ENCODE measurements around the gene CHRM1. TPM values are rescaled to one million over a fixed set of nuclear protein-coding genes. Genes with fewer than 3 reads are reported as not detected.

CHRM1 gene
- total RNA-seq, 3 donors from 2014 or later (not counting 1 experiment from before 2014, with no cell fraction given) = not detected

DNA sequence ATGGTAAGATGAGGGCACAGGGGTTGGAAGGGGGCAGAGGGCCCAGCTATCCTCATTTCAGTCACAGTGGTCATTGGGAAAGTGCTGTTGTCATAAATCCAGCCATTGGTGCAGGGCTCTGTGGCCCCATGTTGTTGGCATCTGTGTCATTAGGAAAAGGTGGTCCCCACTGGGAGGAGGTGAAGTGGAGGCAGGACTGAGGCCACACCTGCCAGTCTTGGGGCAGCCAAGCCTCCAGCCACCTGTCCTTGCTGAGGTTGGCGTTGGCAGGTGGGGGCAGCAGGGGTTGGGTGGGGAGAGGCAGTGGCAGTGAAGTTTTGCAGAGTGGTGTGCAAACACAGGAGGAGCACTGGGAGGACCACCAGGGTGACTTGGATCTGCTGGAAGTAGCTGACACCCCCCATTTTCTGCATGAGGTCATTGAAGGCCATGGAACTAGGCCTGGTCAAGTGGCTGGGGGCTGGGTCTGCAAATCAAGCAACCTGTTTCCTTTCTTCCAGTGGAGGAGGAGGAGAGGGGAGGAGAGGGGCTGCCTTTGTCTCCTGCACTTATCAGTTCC lies 38.3 kb upstream of the CHRM1 start:
- TF ChIP-seq, protein P1, sequence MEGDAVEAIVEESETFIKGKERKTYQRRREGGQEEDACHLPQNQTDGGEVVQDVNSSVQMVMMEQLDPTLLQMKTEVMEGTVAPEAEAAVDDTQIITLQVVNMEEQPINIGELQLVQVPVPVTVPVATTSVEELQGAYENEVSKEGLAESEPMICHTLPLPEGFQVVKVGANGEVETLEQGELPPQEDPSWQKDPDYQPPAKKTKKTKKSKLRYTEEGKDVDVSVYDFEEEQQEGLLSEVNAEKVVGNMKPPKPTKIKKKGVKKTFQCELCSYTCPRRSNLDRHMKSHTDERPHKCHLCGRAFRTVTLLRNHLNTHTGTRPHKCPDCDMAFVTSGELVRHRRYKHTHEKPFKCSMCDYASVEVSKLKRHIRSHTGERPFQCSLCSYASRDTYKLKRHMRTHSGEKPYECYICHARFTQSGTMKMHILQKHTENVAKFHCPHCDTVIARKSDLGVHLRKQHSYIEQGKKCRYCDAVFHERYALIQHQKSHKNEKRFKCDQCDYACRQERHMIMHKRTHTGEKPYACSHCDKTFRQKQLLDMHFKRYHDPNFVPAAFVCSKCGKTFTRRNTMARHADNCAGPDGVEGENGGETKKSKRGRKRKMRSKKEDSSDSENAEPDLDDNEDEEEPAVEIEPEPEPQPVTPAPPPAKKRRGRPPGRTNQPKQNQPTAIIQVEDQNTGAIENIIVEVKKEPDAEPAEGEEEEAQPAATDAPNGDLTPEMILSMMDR (IDR thresholded peaks at IDR 0.05) = no peak
- no peaks in the 10 kb centered on the region for H3K9me3 Mint-ChIP-seq
- H3K27ac Mint-ChIP-seq = no peak overlapping the region
- H3K4me3 Mint-ChIP-seq = no peak overlapping the region
- DNase-seq = no peak
- Histone ChIP-seq H3K9me3 (ENCODE audit: control insufficient read depth, insufficient read depth, low read length) (no peaks in the 10 kb centered on the region), H3K36me3 (ENCODE audit: control insufficient read depth, insufficient read depth, low read length) (no peaks in the 10 kb centered on the region), H3K27me3 (ENCODE audit: control insufficient read depth, insufficient read depth, low read length) (no peaks in the 10 kb centered on the region), H3K27ac (ENCODE audit: low read length) (no peak overlapping the region), H3K4me1 (ENCODE audit: control insufficient read depth, insufficient read depth, low read length) (no peaks in the 10 kb centered on the region), H3K4me3 (ENCODE audit: low read length) (no peak overlapping the region)
- no peaks in the 10 kb centered on the region for H3K36me3 Mint-ChIP-seq
- peaks cover 3 to 12% of the 10 kb centered on the region in 2 donors for H3K27me3 Mint-ChIP-seq (ENCODE audit: low read depth in 2 of 2)
- ATAC-seq = no peak
- H3K4me1 Mint-ChIP-seq = no peaks in the 10 kb centered on the region
- 92% methylated on average over 1 of the region's 1 CpG for WGBS (ENCODE audit: insufficient coverage)
- intact Hi-C loops (cut with micrococcal nuclease) = no loop called here

DNA sequence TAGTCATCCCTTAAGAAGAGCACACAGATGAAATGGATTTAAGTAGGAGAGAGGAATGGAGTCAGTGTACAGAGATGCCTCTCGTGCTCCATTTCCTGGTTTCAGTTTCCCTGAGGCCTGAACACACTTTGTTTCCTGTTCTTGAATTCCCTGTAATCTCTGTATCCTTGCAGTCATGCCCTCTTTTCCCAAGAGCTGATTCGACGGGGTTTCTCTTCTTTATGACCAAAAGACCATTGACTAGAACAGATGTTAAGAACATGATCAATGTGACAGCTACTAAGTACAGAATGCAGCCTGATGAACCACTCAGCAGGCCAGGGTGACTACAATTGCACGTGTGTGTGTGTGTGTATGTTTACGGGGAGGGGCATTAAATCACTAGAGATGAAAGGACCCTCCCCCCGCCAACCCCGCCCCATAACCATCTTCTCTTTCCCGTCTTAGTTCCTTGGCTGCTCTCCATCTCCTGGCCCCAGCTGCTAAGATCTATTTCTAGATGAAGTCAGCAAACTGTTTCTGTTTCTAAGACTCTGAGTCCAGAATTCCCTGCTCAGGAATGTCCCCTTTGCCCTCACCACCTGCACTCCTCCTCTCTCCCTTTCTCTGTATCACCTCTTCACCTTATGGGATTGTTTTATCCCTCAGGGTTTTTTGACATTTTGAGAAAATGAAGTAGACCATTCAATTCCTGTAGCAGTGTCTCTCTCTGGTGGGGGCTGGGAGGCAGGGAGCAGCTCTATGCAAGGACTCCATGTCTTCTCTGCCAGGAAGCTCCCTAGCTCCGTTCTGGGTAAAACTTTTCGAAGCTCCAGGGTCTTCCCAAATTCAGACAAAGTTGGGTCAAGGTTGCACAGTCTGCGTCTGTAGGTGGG lies 37.6 kb upstream of the CHRM1 start:
- no peak overlapping the region for H3K4me3 ChIP-seq (ENCODE audit: low read length)
- no peaks in the 10 kb centered on the region for H3K27me3 ChIP-seq (ENCODE audit: control insufficient read depth, insufficient read depth, low read length)
- WGBS (ENCODE audit: insufficient coverage) = 61% methylated on average over 9 of the region's 11 CpGs
- TF ChIP-seq, protein P1 (IDR thresholded peaks at IDR 0.05) = no peak
- no peaks in the 10 kb centered on the region for H3K9me3 ChIP-seq (ENCODE audit: control insufficient read depth, insufficient read depth, low read length)
- Mint-ChIP-seq H3K4me3 (no peak overlapping the region), H3K9me3 (no peaks in the 10 kb centered on the region), H3K36me3 (no peaks in the 10 kb centered on the region), H3K4me1 (no peaks in the 10 kb centered on the region), H3K27me3 (ENCODE audit: low read depth in 2 of 2) (peaks cover 8 to 16% of the 10 kb centered on the region in 2 donors), H3K27ac (no peak overlapping the region)
- ATAC-seq = no peak
- no peak overlapping the region for H3K27ac ChIP-seq (ENCODE audit: low read length)
- no peak for DNase-seq
- H3K36me3 ChIP-seq (ENCODE audit: control insufficient read depth, insufficient read depth, low read length) = no peaks in the 10 kb centered on the region
- intact Hi-C loops (cut with micrococcal nuclease) = no loop called here
- no peaks in the 10 kb centered on the region for H3K4me1 ChIP-seq (ENCODE audit: control insufficient read depth, insufficient read depth, low read length)

DNA sequence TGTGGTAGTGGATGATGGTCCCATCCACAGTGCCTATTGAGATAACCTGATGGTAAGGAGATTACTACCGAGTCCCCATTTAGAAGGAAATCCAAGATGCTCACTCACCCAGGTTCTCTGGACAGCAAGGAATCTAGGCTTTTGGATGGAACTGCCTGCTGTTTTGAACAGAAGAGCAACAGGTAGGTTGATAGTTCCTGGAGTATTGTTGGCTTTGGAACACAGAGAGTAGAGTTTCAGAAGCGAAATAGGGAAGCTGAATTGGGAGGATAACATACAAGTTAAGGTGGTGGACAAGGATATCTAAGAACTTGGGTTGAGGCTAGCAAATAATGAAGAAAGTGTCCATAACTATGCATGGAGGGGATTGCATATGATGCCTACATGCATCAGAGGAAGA lies 36.0 kb upstream of the CHRM1 start:
- H3K36me3 ChIP-seq (ENCODE audit: control insufficient read depth, insufficient read depth, low read length) = no peaks in the 10 kb centered on the region
- TF ChIP-seq, protein P1 (IDR thresholded peaks at IDR 0.05) = no peak
- H3K4me1 ChIP-seq (ENCODE audit: control insufficient read depth, insufficient read depth, low read length) = no peaks in the 10 kb centered on the region
- Mint-ChIP-seq H3K4me1 (no peaks in the 10 kb centered on the region), H3K9me3 (no peaks in the 10 kb centered on the region), H3K27me3 (ENCODE audit: low read depth in 2 of 2) (peaks cover 9 to 16% of the 10 kb centered on the region in 2 donors), H3K36me3 (no peaks in the 10 kb centered on the region), H3K27ac (no peak overlapping the region), H3K4me3 (no peak overlapping the region)
- no peak overlapping the region for H3K4me3 ChIP-seq (ENCODE audit: low read length)
- H3K9me3 ChIP-seq (ENCODE audit: control insufficient read depth, insufficient read depth, low read length) = no peaks in the 10 kb centered on the region
- no peak for DNase-seq
- intact Hi-C loops (cut with micrococcal nuclease) = no loop called here
- H3K27ac ChIP-seq (ENCODE audit: low read length) = no peak overlapping the region
- WGBS (ENCODE audit: insufficient coverage) = 85% methylated on average over 2 of the region's 2 CpGs
- no peak for ATAC-seq
- H3K27me3 ChIP-seq (ENCODE audit: control insufficient read depth, insufficient read depth, low read length) = no peaks in the 10 kb centered on the region
